NCI-H69 (cell line): Measurements from ENCODE around the gene SLK.

ENCODE experiments used
- DNase-seq: peaks from one replicate; lab custom pipeline; 2025; lab: John Stamatoyannopoulos, UW

The SLK gene

GRCh38 chr10:103990121-103990520 is 23.2 kb downstream of the SLK start:
- no peak for DNase-seq

- no peak for DNase-seq
These were observed 23.6 kb downstream of the SLK start for GRCh38 chr10:103990531-103990930.

GRCh38 chr10:103991393-103992128 is 24.6 kb downstream of the SLK start:
- no peak for DNase-seq

- no peak for DNase-seq
These were observed 28.2 kb downstream of the SLK start for GRCh38 chr10:103995134-103995533.

- no peak for DNase-seq
These were observed 31.9 kb downstream of the SLK start for GRCh38 chr10:103998805-103999204.

GRCh38 chr10:104002911-104003310 is 36.0 kb downstream of the SLK start:
- no peak for DNase-seq

- no peak for DNase-seq
These were observed 38.4 kb downstream of the SLK start for GRCh38 chr10:104005172-104005863.

GRCh38 chr10:104011904-104012303 is 45.0 kb downstream of the SLK start:
- DNase-seq: no peak

GRCh38 chr10:104013489-104013888 is 46.5 kb downstream of the SLK start:
- DNase-seq: no peak

- no peak for DNase-seq
These were observed 47.2 kb downstream of the SLK start for GRCh38 chr10:104014176-104014575.

- DNase-seq: no peak
These were observed 49.7 kb downstream of the SLK start for GRCh38 chr10:104016661-104017060.

- no peak for DNase-seq
These were observed 51.5 kb downstream of the SLK start for GRCh38 chr10:104018471-104018870.

- DNase-seq: no peak
These were observed 53.1 kb downstream of the SLK start for GRCh38 chr10:104020020-104020419.

- no peak for DNase-seq
These were observed 54.3 kb downstream of the SLK start for GRCh38 chr10:104021246-104021645.

GRCh38 chr10:104022026-104022425 is 55.1 kb downstream of the SLK start:
- DNase-seq: no peak

- DNase-seq: no peak
These were observed 58.6 kb downstream of the SLK start for GRCh38 chr10:104025524-104025923.

GRCh38 chr10:104026762-104027161 is 59.8 kb downstream of the SLK start:
- no peak for DNase-seq

GRCh38 chr10:104028146-104028545 is 61.2 kb downstream of the SLK start:
- DNase-seq: peak; percentile 21

GRCh38 chr10:104028823-104029520 is 62.0 kb downstream of the SLK start:
- no peak for DNase-seq

GRCh38 chr10:104029521-104029860 is 62.6 kb downstream of the SLK start:
- no peak for DNase-seq

GRCh38 chr10:104031631-104032030 is 64.7 kb downstream of the SLK start:
- DNase-seq: no peak

GRCh38 chr10:104032144-104032775 is 65.3 kb downstream of the SLK start:
- no peak for DNase-seq
